GM23338 (cell line): ENCODE measurements around the gene GOSR2.

Experiments used
- CREB1 ChIP-seq: fragments of 250-450 bp; sonication (Bioruptor Pico); IDR thresholded peaks from 2 replicates; pipeline ENCODE4 v1.5.0; 2020; ENCODE audit warnings: low read depth, mild to moderate bottlenecking, moderate library complexity
- EZH2 ChIP-seq: fragments of 200-600 bp; sonication (generic); IDR thresholded peaks from one replicate; pipeline ENCODE4 v1.8.0; 2017; ENCODE audit warnings: antibody characterized with exemption, mild to moderate bottlenecking, low read depth; ENCODE audit not compliant: unreplicated experiment
- EZH2phosphoT487 ChIP-seq: fragments of 200-600 bp; sonication (generic); IDR thresholded peaks from one replicate; pipeline ENCODE4 v1.8.1; 2018; ENCODE audit warnings: antibody characterized with exemption; ENCODE audit not compliant: unreplicated experiment
- NANOG ChIP-seq: IDR thresholded peaks from 2 replicates; pipeline ENCODE4 v1.6.1; 2016; ENCODE audit warnings: antibody characterized with exemption, borderline replicate concordance
- POLR2AphosphoS5 ChIP-seq: IDR thresholded peaks from 2 replicates; pipeline ENCODE4 v1.6.1; 2016; ENCODE audit warnings: antibody characterized with exemption, low read depth
- STAT1 ChIP-seq: IDR thresholded peaks from one replicate; pipeline ENCODE4 v1.6.1; 2016; ENCODE audit warnings: antibody characterized with exemption; ENCODE audit not compliant: unreplicated experiment
- TF ChIP-seq, protein P1 (sequence below), 2 experiments: fragments of 200-600 bp in 1 of 2; sonication (generic) in 1 of 2; conservative IDR thresholded peaks; 2 replicates each; pipeline versions ENCODE4 v1.5.1 to v1.6.1; 2016 to 2017; ENCODE audit warnings: antibody characterized with exemption in 2 of 2, low read depth in 2 of 2, mild to moderate bottlenecking in 2 of 2, moderate library complexity in 1 of 2
- TF ChIP-seq, protein P2 (sequence below): IDR thresholded peaks from 2 replicates; pipeline ENCODE4 v1.6.1; 2016; ENCODE audit warnings: antibody characterized with exemption
- TF ChIP-seq, protein P3 (sequence below): IDR thresholded peaks from one replicate; pipeline ENCODE4 v1.6.1; 2018; ENCODE audit warnings: antibody characterized with exemption; ENCODE audit not compliant: unreplicated experiment

DNA sequence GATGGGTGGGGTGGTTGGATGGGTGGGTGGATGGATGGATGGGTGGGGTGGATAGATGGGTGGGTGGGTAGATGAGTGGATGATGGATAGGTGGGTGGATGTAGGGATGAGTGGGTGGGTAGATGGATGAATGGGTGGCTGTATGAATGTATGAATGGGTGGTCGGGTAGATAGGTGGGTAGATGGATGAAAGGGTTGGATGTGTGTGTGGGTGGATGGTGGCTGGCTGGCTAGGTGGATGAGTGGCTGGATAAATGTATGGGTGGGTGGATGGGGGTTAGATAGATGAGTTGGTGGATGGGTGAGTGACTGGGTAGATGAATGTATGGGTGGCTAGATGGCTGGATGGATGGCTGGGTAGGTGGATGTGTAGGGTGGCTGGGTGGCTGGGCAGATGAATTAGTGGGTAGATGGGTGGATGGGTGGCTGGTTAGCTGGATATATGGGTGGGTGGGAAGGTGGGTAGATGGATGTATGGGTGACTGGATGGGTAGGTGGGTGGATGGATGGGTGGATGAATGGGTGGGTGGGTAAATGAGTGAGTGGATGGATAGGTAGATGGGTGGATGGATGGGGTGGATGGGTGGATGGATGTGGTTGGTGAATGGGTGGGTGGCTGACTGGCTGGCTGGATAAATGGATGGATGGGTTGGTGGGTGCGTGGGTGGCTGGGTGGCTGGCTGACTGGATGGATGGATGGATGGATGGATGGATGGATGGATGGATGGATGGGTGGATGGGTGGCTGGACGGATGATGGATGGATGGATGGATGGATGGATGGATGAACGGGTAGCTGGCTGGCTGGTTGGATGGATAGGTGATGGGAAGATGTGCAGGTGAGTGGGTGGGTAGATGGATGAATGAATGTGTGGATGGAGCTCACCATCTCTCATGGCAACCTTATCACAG is 18.9 kb upstream of the GOSR2 start:
- TF ChIP-seq POLR2AphosphoS5, result no peak
- TF ChIP-seq, protein P1, sequence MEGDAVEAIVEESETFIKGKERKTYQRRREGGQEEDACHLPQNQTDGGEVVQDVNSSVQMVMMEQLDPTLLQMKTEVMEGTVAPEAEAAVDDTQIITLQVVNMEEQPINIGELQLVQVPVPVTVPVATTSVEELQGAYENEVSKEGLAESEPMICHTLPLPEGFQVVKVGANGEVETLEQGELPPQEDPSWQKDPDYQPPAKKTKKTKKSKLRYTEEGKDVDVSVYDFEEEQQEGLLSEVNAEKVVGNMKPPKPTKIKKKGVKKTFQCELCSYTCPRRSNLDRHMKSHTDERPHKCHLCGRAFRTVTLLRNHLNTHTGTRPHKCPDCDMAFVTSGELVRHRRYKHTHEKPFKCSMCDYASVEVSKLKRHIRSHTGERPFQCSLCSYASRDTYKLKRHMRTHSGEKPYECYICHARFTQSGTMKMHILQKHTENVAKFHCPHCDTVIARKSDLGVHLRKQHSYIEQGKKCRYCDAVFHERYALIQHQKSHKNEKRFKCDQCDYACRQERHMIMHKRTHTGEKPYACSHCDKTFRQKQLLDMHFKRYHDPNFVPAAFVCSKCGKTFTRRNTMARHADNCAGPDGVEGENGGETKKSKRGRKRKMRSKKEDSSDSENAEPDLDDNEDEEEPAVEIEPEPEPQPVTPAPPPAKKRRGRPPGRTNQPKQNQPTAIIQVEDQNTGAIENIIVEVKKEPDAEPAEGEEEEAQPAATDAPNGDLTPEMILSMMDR (conservative IDR thresholded peaks at IDR 0.05; ENCODE audit: low read depth in 2 of 2), result no peak
- TF ChIP-seq, protein P2, sequence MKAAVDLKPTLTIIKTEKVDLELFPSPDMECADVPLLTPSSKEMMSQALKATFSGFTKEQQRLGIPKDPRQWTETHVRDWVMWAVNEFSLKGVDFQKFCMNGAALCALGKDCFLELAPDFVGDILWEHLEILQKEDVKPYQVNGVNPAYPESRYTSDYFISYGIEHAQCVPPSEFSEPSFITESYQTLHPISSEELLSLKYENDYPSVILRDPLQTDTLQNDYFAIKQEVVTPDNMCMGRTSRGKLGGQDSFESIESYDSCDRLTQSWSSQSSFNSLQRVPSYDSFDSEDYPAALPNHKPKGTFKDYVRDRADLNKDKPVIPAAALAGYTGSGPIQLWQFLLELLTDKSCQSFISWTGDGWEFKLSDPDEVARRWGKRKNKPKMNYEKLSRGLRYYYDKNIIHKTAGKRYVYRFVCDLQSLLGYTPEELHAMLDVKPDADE, result no peak
- TF ChIP-seq, protein P3, sequence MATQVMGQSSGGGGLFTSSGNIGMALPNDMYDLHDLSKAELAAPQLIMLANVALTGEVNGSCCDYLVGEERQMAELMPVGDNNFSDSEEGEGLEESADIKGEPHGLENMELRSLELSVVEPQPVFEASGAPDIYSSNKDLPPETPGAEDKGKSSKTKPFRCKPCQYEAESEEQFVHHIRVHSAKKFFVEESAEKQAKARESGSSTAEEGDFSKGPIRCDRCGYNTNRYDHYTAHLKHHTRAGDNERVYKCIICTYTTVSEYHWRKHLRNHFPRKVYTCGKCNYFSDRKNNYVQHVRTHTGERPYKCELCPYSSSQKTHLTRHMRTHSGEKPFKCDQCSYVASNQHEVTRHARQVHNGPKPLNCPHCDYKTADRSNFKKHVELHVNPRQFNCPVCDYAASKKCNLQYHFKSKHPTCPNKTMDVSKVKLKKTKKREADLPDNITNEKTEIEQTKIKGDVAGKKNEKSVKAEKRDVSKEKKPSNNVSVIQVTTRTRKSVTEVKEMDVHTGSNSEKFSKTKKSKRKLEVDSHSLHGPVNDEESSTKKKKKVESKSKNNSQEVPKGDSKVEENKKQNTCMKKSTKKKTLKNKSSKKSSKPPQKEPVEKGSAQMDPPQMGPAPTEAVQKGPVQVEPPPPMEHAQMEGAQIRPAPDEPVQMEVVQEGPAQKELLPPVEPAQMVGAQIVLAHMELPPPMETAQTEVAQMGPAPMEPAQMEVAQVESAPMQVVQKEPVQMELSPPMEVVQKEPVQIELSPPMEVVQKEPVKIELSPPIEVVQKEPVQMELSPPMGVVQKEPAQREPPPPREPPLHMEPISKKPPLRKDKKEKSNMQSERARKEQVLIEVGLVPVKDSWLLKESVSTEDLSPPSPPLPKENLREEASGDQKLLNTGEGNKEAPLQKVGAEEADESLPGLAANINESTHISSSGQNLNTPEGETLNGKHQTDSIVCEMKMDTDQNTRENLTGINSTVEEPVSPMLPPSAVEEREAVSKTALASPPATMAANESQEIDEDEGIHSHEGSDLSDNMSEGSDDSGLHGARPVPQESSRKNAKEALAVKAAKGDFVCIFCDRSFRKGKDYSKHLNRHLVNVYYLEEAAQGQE, result no peak
- TF ChIP-seq EZH2phosphoT487, result no peak
- TF ChIP-seq CREB1 (CRISPR knock-in tag), result no peak
- TF ChIP-seq NANOG, result no peak
- TF ChIP-seq EZH2, result no peak
- TF ChIP-seq STAT1, result no peak
